Raji (cell line): ENCODE measurements around the gene ERN1.

Experiments
- POLR2A ChIP-seq: IDR thresholded peaks from 2 replicates; pipeline ENCODE4 v1.6.1; 2011; ENCODE audit warnings: low read depth, low read length, control low read depth; ENCODE audit not compliant: insufficient read depth

The ERN1 gene

DNA sequence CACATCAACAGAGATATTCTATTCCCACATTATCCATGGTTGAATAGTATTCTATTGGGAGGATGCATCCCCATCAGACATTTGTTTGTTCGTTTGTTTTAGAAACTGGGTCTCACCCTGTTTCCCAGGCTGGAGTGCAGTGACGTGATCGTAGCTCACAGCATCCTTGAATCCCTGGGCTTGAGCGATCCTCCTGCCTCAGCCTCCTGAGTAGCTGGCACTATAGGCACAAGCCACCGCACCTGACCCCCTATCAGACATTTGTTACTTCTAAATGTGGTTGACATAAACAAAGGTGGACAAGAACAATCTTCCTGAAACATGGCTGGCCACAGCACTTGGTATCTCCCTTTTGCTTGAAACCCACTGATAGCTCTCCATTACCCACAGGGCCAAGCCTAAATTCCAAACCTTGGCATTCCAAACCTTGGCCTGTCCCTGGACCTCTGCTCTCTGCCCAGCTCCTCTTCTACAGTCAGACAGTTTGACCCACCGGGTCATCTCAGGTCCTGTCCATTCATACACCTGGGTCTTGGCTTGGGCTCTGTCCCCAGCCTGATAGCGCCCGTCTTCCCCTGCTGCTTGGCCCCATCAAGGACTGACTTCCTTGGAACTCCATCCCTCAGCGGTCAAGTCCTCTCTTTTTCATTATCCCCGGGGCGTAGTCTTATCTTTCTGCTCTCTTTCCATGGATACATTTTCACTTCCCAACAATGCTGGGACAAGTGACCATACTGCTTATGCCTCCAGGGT is 133.3 kb downstream of the ERN1 start:
- no peak for TF ChIP-seq POLR2A

- TF ChIP-seq POLR2A = no peak
Measured at GRCh38 chr17:63995626-63996025, 134.3 kb downstream of the ERN1 start.

- no peak for TF ChIP-seq POLR2A
Measured at GRCh38 chr17:63993368-63993985, 136.5 kb downstream of the ERN1 start.

GRCh38 chr17:63991611-63992010 is 138.3 kb downstream of the ERN1 start:
- no peak for TF ChIP-seq POLR2A

- no peak for TF ChIP-seq POLR2A
Measured at GRCh38 chr17:63989622-63990345, 140.2 kb downstream of the ERN1 start.
